ENCODE data around the gene KRT26.

DNA sequence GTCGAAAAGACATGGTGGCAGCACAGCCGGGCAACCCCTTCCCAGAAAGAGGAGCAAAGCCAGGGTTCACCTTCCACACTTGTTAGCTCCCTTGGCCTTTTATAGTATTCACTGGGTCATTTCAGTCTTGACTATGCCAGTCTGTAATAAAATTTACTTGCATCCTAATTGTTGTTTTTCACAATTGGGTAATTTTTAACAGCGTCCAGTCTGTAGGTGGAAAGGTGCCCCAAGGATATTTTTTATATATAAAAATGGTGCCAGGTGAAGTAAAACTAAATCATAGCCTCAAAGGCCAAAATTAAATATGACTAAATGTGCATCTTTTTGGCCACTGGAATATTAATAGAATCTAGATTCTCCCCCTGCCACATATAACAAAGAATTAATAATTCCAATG, at the start of gene KRT26:
- TF ChIP-seq, protein P1, sequence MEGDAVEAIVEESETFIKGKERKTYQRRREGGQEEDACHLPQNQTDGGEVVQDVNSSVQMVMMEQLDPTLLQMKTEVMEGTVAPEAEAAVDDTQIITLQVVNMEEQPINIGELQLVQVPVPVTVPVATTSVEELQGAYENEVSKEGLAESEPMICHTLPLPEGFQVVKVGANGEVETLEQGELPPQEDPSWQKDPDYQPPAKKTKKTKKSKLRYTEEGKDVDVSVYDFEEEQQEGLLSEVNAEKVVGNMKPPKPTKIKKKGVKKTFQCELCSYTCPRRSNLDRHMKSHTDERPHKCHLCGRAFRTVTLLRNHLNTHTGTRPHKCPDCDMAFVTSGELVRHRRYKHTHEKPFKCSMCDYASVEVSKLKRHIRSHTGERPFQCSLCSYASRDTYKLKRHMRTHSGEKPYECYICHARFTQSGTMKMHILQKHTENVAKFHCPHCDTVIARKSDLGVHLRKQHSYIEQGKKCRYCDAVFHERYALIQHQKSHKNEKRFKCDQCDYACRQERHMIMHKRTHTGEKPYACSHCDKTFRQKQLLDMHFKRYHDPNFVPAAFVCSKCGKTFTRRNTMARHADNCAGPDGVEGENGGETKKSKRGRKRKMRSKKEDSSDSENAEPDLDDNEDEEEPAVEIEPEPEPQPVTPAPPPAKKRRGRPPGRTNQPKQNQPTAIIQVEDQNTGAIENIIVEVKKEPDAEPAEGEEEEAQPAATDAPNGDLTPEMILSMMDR (IDR thresholded peaks at IDR 0.05), result no peak
- no peak for TF ChIP-seq EZH2 (IDR thresholded peaks at IDR 0.05; ENCODE audit: borderline replicate concordance, insufficient read depth, low read depth, low read length, poor library complexity, severe bottlenecking)

Measured in B cell (primary cell).